NCI-H460 (cell line): ENCODE results near the gene VPS13C. TPM values are rescaled to one million over a fixed set of nuclear protein-coding genes. Genes with fewer than 3 reads are reported as not detected.
"Not testable (repeated sequence)": the region's sequence is repeated elsewhere in the genome, so short reads cannot be mapped to it uniquely, and the experiment has no call there.

Experiments used
- DNase-seq: peaks from one replicate; pipeline ENCODE4 v3.0.0-alpha.2; 2016; ENCODE audit warnings: low read depth; ENCODE audit errors: extremely low read depth
- total RNA-seq: library from RNA; depleted of rRNA; stranded (reverse); fragments of >200 nt; shearing (Covaris generic); gene quantifications from 2 replicates; pipeline ENCODE4 v1.2.3, GENCODE V29; 2014

VPS13C gene
- total RNA-seq, 1 experiment from 2014 or later = 37.6 TPM

- DNase-seq = no peak
Measured at GRCh38 chr15:62050115-62050514, 10.1 kb downstream of the VPS13C start.

- not testable (repeated sequence) for DNase-seq
Measured at GRCh38 chr15:62048254-62048653, 12.0 kb downstream of the VPS13C start.

- no peak for DNase-seq
Measured at GRCh38 chr15:62047282-62047827, 12.9 kb downstream of the VPS13C start.

GRCh38 chr15:62046078-62046743, 14.0 kb downstream of the VPS13C start:
- DNase-seq = no peak

- DNase-seq = no peak
Measured at GRCh38 chr15:62035256-62035924, 24.9 kb downstream of the VPS13C start.

GRCh38 chr15:62027916-62028315, 32.3 kb downstream of the VPS13C start:
- DNase-seq = no peak

GRCh38 chr15:62027263-62027565, 33.0 kb downstream of the VPS13C start:
- DNase-seq = no peak

- DNase-seq = no peak
Measured at GRCh38 chr15:62026487-62027262, 33.6 kb downstream of the VPS13C start.

GRCh38 chr15:62021991-62022600, 38.2 kb downstream of the VPS13C start:
- DNase-seq = no peak

GRCh38 chr15:62020576-62021160, 39.6 kb downstream of the VPS13C start:
- no peak for DNase-seq

GRCh38 chr15:62005354-62005753, 54.9 kb downstream of the VPS13C start:
- DNase-seq = not testable (repeated sequence)

- DNase-seq = no peak
Measured at GRCh38 chr15:61997786-61998185, 62.5 kb downstream of the VPS13C start.

- DNase-seq = no peak
Measured at GRCh38 chr15:61996056-61996635, 64.1 kb downstream of the VPS13C start.

- DNase-seq = no peak
Measured at GRCh38 chr15:61994216-61994615, 66.0 kb downstream of the VPS13C start.

GRCh38 chr15:61992518-61992917, 67.7 kb downstream of the VPS13C start:
- DNase-seq = no peak

GRCh38 chr15:61989667-61990066, 70.6 kb downstream of the VPS13C start:
- DNase-seq = no peak

GRCh38 chr15:61987824-61988223, 72.4 kb downstream of the VPS13C start:
- DNase-seq = no peak

GRCh38 chr15:61983081-61983480, 77.2 kb downstream of the VPS13C start:
- no peak for DNase-seq

GRCh38 chr15:61978225-61978624, 82.0 kb downstream of the VPS13C start:
- no peak for DNase-seq

- no peak for DNase-seq
Measured at GRCh38 chr15:61974759-61975158, 85.5 kb downstream of the VPS13C start.
